CD4-positive, alpha-beta T cell (primary cell): ENCODE results near the gene SPATA31D3. TPM values are rescaled to one million over a fixed set of nuclear protein-coding genes. Genes with fewer than 3 reads are reported as not detected.

Source experiments
- ATAC-seq: fragments of 200-7000 bp; cut with Tn5 transposase; one replicate; pipeline ENCODE4 v1.10.0; 2022; ENCODE audit warnings: mild to moderate bottlenecking; ENCODE audit not compliant: poor library complexity
- CTCF ChIA-PET: fragments of 350-600 bp; sonication (Branson Sonifier 250); formaldehyde crosslinking; loops from one replicate; lab custom pipeline; 2021; ENCODE audit warnings: antibody characterized with exemption, inconsistent platforms; lab: Charles Lee
- POLR2A ChIA-PET: fragments of 350-600 bp; sonication (Branson Sonifier 250); formaldehyde crosslinking; loops from one replicate; lab custom pipeline; 2021; ENCODE audit warnings: antibody characterized with exemption, inconsistent platforms; lab: Charles Lee
- DNase-seq, 14 experiments: peaks; one replicate each; pipeline ENCODE4 v3.0.0-alpha.2; 2013 to 2020; ENCODE audit warnings: mixed read lengths in 2 of 14
- H3K27ac ChIP-seq, 2 donors: one replicate each; pipeline versions ENCODE4 v1.5.1 to v1.7.0; 2013; ENCODE audit warnings: low read length in 2 of 2, low read depth in 1 of 2, mild to moderate bottlenecking in 1 of 2
- H3K27me3 ChIP-seq, 2 experiments: 1 replicate in 1 of 2; 2 replicates in 1 of 2; pipeline versions ENCODE4 v1.6.1 to v1.7.0; 2013; ENCODE audit warnings: low read length in 2 of 2, control low read depth in 1 of 2, mild to moderate bottlenecking in 1 of 2, moderate library complexity in 1 of 2; ENCODE audit not compliant: insufficient read depth in 2 of 2, control insufficient read depth in 1 of 2
- H3K36me3 ChIP-seq: one replicate; pipeline ENCODE4 v1.6.1; 2013; ENCODE audit warnings: low read length, control low read depth; ENCODE audit not compliant: insufficient read depth
- H3K4me1 ChIP-seq: one replicate; pipeline ENCODE4 v1.6.1; 2013; ENCODE audit warnings: low read length, control low read depth; ENCODE audit not compliant: insufficient read depth
- H3K4me3 ChIP-seq: one replicate; pipeline ENCODE4 v1.5.1; 2013; ENCODE audit warnings: mild to moderate bottlenecking, low read length, moderate library complexity
- H3K9me3 ChIP-seq, 2 experiments: 1 replicate in 1 of 2; 2 replicates in 1 of 2; pipeline versions ENCODE4 v1.6.1 to v1.7.0; 2013; ENCODE audit warnings: low read length in 2 of 2, mild to moderate bottlenecking in 2 of 2, control low read depth in 1 of 2, moderate library complexity in 1 of 2; ENCODE audit not compliant: control insufficient read depth in 1 of 2, insufficient read depth in 1 of 2
- H3K27ac Mint-ChIP-seq: one replicate; pipeline ENCODE4 v1.8.0; 2020; ENCODE audit warnings: mixed read lengths
- H3K27me3 Mint-ChIP-seq: one replicate; pipeline ENCODE4 v1.8.0; 2021; ENCODE audit warnings: mixed read lengths
- H3K36me3 Mint-ChIP-seq: one replicate; pipeline ENCODE4 v1.8.0; 2021; ENCODE audit warnings: low read depth, mixed read lengths
- H3K4me1 Mint-ChIP-seq: one replicate; pipeline ENCODE4 v1.8.0; 2021; ENCODE audit warnings: low read depth, mixed read lengths
- H3K4me3 Mint-ChIP-seq: one replicate; pipeline ENCODE4 v1.8.0; 2020; ENCODE audit warnings: mild to moderate bottlenecking, mixed read lengths
- H3K9me3 Mint-ChIP-seq: one replicate; pipeline ENCODE4 v1.8.0; 2020; ENCODE audit warnings: mixed read lengths
- CTCF ChIP-seq: fragments of 200-600 bp; IDR thresholded peaks from one replicate; pipeline ENCODE4 v1.8.0; 2022; ENCODE audit warnings: antibody characterized with exemption, mild to moderate bottlenecking
- intact Hi-C, 2 experiments: fragments of 100-400 bp; cut with DNase I in 1 of 2; cut with micrococcal nuclease in 1 of 2; formaldehyde crosslinking; loops; one replicate each; pipeline versions ENCODE4 v1.15.1 to v1.9.0; 2023 to 2025; cut with DNase I, micrococcal nuclease
- total RNA-seq, 174 experiments: library from RNA in 2 of 174; stranded (reverse) in 2 of 174; gene quantifications; one replicate each; pipeline ENCODE4 v1.2.3 and lab custom pipeline; 2021 to 2026

SPATA31D3 gene
- total RNA-seq, 2 experiments from 2014 or later = not detected

DNA sequence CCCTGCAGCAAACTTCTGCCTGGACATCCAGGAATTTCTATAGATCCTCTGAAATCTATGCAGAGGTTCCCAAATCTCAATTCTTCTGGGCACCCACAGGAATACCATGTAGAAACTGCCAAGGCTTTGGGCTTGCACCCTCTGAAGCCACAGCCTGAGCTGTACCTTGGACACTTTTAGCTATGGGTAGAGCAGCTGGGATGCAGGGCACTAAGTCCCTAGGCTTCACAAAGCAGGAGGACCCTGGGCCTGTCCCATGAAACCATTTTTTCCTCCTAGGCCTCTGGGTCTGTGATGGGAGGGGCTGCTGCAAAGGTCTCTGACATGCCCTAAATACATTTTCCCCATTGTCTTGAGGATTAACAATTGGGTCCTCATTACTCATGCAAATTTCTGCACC, 12.3 kb downstream of the SPATA31D3 start:
- no peaks in the 10 kb centered on the region for H3K36me3 ChIP-seq
- Mint-ChIP-seq H3K27ac (no peak overlapping the region), H3K4me3 (no peak overlapping the region), H3K27me3 (no peaks in the 10 kb centered on the region), H3K4me1 (no peaks in the 10 kb centered on the region), H3K36me3 (no peaks in the 10 kb centered on the region), H3K9me3 (peaks cover 18% of the 10 kb centered on the region)
- no peak for TF ChIP-seq CTCF
- ATAC-seq (no peak), DNase-seq (no peak)
- peaks cover 5 to 18% of the 10 kb centered on the region in 2 experiments for H3K9me3 ChIP-seq
- intact Hi-C loops = no loop called here
- H3K4me3 ChIP-seq = no peak overlapping the region
- H3K27me3 ChIP-seq = no peaks in the 10 kb centered on the region
- no peak overlapping the region for H3K27ac ChIP-seq
- ChIA-PET CTCF (no interaction called here), POLR2A (no interaction called here)
- H3K4me1 ChIP-seq = no peaks in the 10 kb centered on the region

GRCh38 chr9:81964218-81965171, 21.2 kb downstream of the SPATA31D3 start:
- Histone ChIP-seq H3K27ac (no peak overlapping the region), H3K9me3 (peaks cover 0 to 17% of the 10 kb centered on the region in 2 experiments), H3K4me1 (no peaks in the 10 kb centered on the region), H3K27me3 (no peaks in the 10 kb centered on the region), H3K4me3 (no peak overlapping the region), H3K36me3 (no peaks in the 10 kb centered on the region)
- DNase-seq = no peak
- Mint-ChIP-seq H3K9me3 (peaks cover 9% of the 10 kb centered on the region), H3K36me3 (no peaks in the 10 kb centered on the region), H3K27ac (no peak overlapping the region), H3K27me3 (no peaks in the 10 kb centered on the region), H3K4me3 (no peak overlapping the region), H3K4me1 (no peaks in the 10 kb centered on the region)
- ChIA-PET POLR2A (no interaction called here), CTCF (no interaction called here)
- intact Hi-C loops = no loop called here
- ATAC-seq = no peak
- TF ChIP-seq CTCF = no peak

DNA sequence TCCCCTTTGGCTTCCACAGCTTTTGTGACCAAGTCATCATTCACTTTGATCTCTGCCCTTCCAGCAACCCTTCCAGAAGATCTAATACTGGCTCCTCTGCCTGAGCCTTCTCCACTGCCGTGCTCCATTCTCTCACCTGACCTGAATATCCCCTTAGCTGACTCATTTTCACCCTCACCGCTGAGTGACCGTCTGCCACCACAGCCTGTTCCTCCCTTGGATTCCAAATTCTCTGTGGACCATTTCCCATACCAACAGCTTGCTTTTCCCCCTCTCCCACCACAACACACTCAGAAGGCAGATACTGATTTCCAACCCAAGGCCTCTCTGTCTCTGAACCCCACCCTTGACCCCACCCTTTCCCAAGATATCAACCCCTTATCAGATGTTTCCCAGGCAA, 24.7 kb downstream of the SPATA31D3 start:
- Histone ChIP-seq H3K27me3 (no peaks in the 10 kb centered on the region), H3K4me1 (no peaks in the 10 kb centered on the region), H3K9me3 (peaks cover 0 to 21% of the 10 kb centered on the region in 2 experiments), H3K36me3 (no peaks in the 10 kb centered on the region), H3K4me3 (no peak overlapping the region), H3K27ac (no peak overlapping the region)
- Mint-ChIP-seq H3K36me3 (no peaks in the 10 kb centered on the region), H3K27me3 (no peaks in the 10 kb centered on the region), H3K27ac (no peak overlapping the region), H3K4me1 (no peaks in the 10 kb centered on the region), H3K9me3 (peaks cover 9% of the 10 kb centered on the region), H3K4me3 (no peak overlapping the region)
- CTCF ChIA-PET = no interaction called here
- no peak for TF ChIP-seq CTCF
- intact Hi-C loops = no loop called here
- ATAC-seq (no peak), DNase-seq (no peak)
- POLR2A ChIA-PET = no interaction called here
